ENCODE measurements around the gene GPS2. TPM values are rescaled to one million over a fixed set of nuclear protein-coding genes. Genes with fewer than 3 reads are reported as not detected.
A peak's percentile ranks its signal among the peaks of the same experiment; 100 is the strongest.
"Not testable (repeated sequence)": the region's sequence is repeated elsewhere in the genome, so short reads cannot be mapped to it uniquely, and the experiment has no call there.

GPS2 gene, protein sequence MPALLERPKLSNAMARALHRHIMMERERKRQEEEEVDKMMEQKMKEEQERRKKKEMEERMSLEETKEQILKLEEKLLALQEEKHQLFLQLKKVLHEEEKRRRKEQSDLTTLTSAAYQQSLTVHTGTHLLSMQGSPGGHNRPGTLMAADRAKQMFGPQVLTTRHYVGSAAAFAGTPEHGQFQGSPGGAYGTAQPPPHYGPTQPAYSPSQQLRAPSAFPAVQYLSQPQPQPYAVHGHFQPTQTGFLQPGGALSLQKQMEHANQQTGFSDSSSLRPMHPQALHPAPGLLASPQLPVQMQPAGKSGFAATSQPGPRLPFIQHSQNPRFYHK
- 64.9 TPM for polyA plus RNA-seq (2013, experiment 1 of 2; ENCODE audit: insufficient read length)
- polyA plus RNA-seq (2013, experiment 2 of 2; ENCODE audit: insufficient read length): 62.0 TPM

DNA sequence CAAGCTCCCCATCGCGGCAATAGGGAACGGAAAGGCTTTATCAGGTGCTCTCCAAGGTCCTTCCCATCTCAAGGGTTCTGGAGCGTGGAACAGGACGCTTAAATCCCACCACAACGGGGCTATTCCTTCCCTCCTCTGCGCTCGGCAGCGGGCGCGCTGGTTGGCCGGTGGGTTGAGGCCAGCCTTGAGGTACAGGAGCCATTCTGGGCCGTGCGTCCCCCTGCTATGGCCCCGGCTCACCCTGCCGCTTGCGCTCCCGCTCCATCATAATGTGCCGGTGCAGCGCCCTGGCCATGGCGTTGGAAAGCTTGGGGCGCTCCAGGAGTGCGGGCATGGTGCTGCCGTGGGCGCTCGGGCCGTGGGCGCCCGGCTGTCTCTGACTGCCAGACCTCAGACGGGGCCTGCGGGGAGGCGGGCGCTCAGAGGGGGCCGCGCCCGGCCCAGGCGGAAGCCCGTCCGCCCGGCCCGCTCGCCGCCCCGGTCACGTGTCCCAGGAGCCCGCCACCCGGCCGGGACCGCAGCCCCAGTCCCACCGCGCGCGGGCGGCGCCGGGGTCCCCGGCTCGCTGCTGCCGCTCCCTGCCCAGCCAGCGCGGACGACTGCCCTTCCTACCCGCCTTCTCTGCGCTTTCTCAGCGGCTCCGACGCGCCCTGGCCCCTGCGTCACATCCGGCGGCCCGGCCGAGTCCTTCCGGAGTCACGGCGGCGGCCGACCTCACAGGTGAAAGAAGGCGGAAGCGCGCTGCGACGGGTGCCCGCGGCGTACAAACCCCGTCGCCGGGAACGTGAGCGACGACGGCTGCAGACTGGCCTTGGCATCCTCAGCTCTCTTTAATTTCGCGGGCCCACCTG, at the start of gene GPS2:
GPS2 (minus strand) TSS at position 642 of the 851 bp plus-strand sequence; CDS start at position 334, 308 bp downstream.
- DNase-seq: peak; percentile 77

DNA sequence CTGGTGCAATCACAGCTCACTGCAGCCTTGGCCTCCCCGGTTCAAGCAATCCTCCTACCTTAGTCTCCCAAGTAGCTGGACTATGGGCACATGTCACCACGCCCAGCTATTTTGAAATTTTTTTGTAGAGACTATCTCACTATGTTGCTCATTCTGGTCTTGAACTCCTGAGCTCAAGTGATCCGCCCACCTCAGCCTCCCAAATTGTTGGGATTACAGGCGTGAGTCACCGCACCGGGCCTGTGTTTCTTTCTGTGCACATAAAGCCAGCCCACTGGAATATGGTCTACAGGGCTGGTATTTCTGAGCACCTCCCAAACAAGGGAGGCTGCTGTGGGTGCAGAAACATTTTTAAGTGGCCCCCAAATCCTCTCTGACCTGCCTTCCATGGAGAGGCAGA, 48.2 kb upstream of the GPS2 start:
- DNase-seq: no peak

DNA sequence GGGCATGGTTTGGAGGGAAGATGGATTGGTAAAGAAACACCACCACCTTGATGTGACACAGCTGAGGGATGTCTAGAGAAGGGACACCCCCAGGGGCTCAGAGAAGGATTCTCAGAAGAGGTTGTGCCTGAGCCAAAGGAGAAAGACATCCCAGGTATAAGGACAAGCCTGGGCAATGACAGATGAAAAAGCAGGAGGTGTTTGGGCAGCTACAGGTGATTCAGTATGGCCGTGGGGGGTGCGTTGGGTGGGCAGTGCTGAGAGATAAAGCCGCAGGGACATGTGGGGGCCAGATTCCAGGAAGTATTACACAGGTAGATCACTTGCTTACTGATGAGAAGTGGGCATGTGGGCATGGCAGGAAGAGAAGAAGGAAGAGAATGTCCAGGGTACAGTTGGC, 46.7 kb upstream of the GPS2 start:
- no peak for DNase-seq

DNA sequence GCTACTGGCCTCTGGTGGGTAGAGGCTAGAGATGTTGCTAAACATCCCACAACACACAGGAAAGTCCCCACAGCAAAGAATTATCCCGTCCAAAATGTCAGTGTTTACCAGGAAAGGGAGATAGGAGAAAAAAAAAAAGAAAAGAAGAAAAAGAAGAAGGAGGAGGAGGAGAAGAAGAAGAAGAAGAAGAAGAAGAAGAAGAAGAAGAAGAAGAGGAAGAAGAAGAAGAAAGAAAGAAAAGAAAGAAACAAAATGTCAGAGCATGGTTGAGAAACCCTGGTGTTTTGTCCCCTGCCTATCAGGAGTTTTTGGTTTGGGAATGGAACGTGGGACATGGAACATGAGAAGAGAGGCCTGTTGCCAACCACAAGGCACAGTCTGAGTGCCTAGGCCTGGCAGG, 42.2 kb upstream of the GPS2 start:
- DNase-seq: no peak

DNA sequence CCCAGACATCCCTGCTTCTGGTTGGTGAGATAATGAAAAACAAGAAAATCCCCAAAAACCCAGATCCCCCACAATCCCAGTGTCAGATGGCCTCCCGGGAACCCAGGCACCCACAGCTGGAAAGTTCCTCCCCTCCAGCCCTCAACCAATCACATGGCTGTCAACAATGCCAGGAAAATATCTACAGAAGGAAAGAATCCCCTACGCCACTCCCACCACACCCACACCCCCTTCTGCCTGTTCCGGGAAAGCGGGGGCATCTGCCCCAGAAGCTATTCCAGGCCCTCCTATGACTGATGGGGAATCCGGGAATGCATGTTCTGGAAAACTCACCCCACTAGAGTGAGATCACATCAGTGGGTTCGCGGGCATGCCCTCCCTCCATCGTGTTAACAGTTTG, 41.6 kb upstream of the GPS2 start:
- no peak for DNase-seq

DNA sequence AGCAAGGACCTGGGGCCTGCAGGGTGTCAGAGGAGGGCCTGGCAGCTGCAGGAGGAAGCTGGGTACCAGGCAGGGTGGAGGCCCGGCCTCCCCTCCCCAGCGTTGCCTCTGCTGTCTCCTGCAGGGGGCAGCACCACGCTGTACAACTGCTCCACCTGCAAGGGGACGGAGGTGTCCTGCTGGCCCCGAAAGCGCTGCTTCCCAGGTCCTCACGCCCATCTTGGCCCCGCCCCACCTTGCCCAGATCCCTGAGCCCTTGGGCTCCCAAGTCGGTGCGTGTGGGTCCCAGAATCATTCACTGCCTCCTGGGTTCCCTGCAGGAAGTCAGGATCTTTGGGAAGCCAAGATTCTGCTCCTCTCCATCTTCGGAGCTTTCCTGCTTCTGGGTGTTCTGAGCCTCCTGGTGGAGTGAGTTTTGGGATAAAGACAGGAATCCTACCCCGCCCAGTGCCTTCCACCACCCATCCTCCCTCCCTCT, 41.0 kb upstream of the GPS2 start:
- peak; percentile 52 for DNase-seq

DNA sequence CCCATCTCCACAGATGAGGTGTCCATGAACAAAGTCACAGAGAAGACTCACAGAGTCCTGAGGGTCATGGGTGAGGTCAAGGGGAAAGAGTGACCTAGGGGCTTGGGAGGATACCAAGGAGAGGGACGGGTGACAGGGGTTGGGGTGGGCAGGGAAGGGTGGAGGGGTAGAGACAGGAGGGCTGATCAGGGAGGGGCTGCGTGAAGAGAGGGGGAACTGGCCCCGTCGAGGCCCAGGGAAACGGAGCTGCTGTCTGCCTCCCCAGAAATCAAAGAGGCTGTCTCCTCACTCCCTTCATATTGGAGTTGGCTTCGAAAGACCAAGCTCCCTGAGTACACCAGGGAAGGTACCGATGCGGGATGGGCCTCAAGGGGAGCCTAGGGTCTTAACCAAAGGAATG, 40.4 kb upstream of the GPS2 start:
- no peak for DNase-seq

DNA sequence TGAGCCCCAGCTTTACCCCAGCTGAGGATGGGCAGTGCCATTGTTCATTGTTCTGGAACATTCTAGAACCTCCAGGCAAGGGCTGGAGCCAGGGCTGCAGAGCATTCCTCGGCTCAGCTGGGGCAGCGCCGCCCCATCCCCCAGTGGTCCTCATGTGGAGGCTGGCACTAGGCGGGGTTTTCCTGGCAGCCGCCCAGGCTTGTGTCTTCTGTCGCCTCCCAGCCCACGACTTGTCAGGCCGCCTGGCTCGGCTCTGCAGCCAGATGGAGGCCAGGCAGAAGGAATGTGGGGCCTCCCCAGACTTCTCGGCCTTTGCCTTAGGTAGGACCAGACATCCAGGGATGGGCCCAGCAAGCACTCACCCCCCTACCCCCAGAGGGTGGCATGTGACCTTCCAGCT, 39.9 kb upstream of the GPS2 start, which contains the start of gene TMEM95:
TMEM95 (plus strand) TSS at position 104 of the 400 bp plus-strand sequence; CDS start at position 153, 49 bp downstream.
- peak; percentile 29 for DNase-seq

DNA sequence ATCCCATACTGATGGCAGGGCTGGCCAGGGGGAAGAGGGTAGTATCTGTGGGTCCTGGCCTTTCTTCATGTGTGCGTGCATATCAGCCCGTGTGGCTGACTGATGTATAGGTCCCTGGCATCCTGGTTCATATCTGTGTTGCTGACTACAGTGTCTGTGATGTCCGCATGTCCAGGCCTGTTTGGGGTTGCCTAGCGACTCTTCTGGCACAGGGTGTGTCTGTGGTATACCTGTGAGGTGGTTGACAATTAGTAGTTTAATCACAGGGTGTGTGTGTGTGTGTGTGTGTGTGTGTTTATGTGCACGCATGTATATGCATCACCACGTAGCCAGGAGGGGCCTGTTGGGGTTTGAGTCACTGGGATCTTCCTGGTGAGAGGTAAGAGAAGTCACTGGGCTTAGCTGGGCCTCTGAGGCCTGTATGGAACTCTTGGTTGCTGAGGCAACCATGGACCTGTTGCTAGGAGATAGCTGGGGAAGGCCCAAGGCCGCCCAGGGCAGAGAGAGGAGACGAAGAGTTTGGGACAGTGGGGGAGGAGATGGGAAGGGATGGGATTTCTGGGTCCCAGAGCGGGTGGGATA, 39.2 kb upstream of the GPS2 start:
- DNase-seq: peak; percentile 58

DNA sequence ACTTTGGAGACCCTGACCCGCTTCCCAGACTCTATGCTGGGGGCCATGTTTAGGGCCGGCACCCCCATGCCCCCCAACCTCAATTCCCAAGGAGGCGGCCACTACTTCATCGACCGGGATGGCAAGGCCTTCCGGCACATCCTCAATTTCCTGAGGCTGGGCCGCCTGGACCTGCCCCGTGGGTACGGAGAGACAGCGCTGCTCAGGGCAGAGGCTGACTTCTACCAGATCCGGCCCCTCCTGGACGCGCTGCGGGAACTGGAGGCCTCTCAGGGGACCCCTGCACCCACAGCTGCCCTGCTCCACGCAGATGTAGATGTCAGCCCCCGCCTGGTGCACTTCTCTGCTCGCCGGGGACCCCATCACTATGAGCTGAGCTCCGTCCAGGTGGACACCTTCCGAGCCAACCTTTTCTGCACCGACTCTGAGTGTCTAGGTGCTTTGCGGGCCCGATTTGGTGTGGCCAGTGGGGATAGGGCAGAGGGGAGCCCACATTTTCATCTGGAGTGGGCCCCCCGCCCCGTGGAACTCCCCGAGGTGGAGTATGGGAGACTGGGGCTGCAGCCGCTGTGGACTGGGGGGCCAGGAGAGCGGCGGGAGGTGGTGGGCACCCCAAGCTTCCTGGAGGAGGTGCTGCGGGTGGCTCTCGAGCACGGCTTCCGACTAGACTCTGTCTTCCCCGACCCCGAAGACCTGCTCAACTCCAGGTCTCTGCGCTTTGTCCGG, 37.9 kb upstream of the GPS2 start:
- DNase-seq: no peak

DNA sequence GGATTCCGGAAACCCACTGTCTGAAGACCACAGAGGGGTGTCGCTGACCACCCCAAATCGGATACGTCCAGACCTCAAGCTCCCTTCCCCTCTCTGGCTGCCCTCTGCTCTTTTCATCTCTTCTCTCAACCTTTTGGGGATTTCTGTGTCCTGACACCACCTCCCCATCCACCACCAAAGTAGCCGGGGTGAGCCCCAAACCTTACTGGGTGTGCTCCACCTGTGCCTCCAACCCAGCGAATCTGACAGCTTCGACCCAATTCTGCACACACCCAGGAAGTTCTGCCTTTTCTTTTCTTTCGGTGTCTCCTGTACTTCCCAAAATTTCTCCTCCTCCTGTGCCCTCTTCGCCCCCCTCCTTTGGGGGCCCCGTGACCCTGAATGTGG, 37.3 kb upstream of the GPS2 start:
- DNase-seq: no peak

DNA sequence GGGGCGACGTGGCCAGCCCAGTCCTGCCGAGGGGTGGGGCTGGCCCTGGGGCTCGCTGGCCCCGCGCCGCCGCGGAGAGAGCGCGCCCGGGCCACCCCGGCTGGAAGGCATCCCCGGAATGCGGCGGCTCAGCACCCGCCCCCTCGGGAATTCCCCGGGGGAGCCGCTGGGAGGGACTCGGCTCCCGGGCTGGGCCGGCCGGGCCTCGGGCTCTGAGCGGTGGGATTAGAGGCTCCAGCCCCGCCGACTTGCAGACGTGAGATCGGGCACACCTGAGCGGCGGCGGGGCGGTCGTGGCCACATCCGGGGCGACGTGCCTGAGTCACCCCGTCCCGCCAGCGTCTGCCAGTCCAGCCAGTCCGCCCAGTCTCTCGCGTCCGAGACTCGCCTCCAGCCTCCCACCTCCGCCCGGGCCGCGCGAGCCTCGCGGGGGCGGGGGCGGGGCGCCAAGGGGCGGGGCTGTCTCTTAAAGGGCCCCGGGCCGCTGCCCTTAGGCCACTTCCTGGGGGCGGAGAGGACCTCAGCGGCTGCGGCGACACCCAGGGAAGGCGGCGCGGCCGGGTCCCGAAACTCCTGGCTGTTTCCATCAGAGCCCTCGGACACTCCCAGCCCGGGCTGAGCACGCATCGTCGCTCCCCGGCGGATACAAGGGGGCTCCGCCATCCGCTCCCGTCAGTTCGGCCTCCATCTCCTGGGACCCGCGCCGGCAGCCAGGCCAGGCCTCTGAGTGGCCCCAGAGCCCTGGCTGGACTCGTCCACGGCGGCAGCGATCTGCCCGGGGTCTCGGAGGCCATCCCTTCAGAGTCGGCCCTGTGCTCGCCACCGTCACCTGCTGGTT, 36.7 kb upstream of the GPS2 start, which contains the start of gene KCTD11:
KCTD11 (plus strand) TSS at position 498 of the 838 bp plus-strand sequence.
- peak; percentile 95 for DNase-seq

DNA sequence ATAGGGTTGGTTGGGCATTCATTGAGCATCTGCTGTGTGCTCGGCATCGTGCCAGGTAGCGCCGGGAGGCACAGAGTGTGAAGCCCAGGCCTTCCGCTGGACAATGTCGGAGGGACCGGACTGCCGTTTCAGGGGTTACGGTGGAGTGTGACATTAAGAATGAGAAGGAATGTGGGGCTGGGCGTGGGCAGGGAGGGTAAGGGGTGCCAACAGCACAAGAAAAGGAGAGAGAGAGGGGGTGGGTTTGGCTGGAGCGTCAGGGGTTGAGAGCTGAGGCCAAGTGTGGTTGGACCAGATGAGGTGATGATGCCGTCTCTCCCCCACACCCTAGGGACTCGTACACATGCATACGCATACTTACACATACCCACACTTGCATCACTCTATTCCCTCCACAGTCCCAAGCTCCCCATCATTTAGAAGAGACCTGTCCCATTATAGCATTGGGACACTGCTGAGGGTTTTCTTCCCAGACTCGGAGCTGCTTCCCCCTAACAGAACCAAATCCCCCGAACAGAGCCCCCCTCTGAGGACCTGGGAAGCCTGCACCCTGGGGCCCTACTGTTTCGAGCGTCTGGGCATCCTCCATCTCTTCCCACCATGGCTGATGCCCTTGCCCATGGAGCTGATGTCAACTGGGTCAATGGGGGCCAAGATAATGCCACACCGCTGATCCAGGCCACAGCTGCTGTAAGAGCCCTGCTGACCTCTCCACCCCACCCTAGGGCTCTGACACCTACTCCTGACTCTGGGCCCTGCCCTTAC, 33.5 kb upstream of the GPS2 start:
- DNase-seq: peak; percentile 61

DNA sequence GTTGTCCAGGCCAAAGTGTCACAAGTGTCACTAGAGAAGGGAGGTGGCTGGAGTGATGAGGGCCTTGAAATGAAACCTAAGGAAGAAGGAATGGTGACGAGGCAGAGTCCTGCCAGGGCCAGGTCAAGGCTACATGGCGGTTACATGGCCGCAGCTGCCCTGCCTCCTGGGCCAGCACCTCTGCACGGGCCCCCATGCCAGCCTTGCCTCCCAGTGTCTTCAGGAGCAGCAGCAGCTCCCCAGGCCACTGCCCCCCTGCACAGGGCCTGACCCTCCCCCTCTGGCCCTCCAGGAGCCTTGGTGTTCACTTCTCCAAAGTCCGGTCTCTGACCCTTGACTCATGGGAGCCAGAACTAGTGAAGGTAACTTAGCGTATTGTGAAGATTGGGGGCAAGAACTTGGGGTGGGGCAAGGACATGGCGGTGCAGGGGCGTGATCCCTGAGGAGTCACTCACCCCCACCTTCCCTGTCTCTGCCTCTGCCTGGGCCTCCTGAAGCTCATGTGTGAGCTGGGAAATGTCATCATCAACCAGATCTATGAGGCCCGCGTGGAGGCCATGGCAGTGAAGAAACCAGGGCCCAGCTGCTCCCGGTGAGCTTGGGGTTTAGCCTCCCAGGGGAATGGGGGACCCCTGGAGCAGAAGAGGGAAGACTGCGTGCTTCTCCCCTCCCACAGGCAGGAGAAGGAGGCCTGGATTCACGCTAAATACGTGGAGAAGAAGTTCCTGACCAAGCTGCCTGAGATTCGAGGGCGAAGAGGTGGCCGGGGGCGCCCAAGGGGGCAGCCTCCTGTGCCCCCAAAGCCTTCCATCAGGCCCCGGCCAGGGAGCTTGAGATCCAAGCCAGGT, 32.7 kb upstream of the GPS2 start:
- no peak for DNase-seq

DNA sequence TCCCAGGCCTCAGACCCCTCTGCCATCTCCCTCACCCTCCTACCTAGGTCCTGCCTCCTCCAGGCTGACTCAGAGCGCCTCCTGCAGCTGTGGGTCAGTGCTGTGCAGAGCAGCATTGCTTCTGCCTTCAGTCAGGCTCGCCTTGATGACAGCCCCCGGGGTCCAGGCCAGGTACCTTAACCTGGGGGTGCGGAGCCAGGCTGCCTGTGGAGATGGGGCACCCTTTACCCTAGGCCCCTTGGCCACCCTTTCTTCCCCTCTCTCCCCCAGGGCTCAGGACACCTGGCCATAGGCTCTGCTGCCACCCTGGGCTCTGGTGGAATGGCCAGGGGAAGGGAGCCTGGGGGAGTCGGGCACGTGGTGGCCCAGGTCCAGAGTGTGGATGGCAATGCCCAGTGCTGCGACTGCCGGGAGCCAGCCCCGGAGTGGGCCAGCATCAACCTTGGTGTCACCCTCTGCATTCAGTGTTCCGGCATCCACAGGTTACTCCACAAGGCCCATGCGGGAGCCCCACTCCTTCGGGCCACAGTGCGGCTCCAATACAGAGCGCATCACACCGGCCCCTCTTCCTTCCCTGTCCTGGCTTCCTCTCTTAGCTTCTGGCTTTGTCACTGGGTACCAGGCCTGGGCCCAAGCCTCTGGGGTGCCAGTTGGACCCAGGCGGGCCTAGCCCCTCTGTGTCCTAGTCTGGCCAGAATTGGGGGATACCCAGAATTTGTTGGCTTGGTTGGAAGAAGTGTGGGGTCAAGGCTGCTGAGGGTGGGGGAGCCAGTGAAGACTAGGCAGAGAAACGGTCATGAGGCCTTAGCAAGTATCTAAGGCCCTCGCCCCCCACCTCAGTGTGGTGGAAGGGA, 31.8 kb upstream of the GPS2 start:
- DNase-seq: no peak

DNA sequence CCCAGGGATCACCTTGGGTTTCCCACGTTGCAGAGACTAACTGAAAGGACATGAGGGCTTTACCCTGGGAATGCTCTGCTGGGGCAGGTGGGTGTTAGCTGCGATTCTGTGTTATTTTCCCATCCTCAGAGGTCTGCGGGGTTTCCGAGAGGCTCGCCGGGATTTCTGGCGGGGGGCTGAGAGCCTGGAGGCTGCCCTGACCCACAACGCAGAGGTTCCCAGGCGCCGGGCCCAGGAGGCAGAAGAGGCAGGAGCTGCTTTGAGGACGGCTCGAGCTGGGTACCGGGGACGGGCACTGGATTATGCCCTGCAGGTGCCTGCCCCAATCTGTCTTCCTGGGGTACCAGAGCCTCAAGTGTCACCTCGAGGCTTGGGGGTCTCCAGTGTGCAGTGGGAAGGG, 28.1 kb upstream of the GPS2 start:
- DNase-seq: no peak

DNA sequence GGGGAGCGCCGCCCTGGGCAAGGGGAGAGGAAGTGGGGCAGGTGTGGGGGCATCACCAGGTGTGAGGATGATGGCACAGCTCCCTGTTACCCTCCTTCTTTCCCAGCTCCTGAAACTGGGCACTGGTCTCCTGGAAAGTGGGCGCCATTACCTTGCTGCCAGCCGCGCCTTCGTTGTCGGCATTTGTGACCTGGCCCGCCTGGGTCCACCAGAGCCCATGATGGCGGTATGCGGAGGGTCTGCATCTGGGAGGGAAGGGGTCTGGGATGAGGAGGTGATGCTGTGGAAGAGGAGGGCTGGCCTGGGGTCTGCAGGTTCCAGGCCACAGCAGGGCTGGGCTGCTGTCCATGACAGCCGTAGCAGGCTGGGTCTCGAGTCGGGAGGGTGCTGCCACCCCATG, 26.7 kb upstream of the GPS2 start:
- no peak for DNase-seq

DNA sequence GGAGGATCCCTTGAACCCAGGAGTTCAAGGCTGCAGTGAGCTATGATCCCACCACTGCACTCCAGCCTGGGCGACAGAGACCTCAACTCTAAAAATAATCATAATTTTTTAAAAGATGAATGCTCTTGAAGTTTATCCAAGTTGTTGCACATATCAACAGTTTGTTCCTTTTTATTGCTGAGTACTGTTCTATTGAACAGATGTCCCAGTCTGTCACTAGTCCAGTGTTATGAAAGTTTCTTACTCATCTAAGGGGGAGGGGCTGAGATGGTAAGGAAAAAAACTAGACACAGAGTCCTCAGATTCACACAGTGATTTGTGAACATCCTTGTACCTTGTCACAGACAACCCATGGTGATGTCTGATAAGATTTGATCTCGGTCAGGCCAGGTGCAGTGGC, 25.0 kb upstream of the GPS2 start:
- DNase-seq: no peak

DNA sequence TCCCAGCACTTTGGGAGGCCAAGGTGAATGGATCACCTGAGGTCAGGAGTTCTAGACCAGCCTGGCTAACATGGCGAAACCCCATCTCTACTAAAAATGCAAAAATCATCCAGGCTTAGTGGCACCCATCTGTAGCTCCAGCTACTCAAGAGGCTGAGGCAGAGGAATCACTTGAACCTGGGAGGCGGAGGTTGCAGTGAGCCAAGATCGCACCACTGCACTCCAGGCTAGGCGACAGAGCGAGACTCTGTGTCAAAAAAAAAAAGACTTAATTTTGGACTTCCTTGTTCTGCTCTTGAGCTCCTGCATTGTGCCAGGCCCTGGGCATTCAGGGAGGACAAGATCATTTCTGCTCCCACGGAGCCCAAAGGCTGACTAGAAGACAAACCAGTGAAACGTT, 22.4 kb upstream of the GPS2 start:
- DNase-seq: not testable (repeated sequence)

All from fibroblast of skin of abdomen (primary cell).